Tongue (tissue), 2 donors: ENCODE measurements around the gene VEZT. TPM values are rescaled to one million over a fixed set of nuclear protein-coding genes. Genes with fewer than 3 reads are reported as not detected.
"Not testable (repeated sequence)": the region's sequence is repeated elsewhere in the genome, so short reads cannot be mapped to it uniquely, and the experiment has no call there.

ENCODE experiments used
- DNase-seq: peaks from one replicate; pipeline ENCODE4 v3.0.0-alpha.2; 2015
- total RNA-seq: library from RNA; depleted of rRNA; stranded (reverse); fragments of >200 nt; gene quantifications from one replicate; pipeline ENCODE4 v1.2.3, GENCODE V29; 2014

Gene VEZT
- total RNA-seq, 1 donor from 2014 or later: 154 TPM

DNA sequence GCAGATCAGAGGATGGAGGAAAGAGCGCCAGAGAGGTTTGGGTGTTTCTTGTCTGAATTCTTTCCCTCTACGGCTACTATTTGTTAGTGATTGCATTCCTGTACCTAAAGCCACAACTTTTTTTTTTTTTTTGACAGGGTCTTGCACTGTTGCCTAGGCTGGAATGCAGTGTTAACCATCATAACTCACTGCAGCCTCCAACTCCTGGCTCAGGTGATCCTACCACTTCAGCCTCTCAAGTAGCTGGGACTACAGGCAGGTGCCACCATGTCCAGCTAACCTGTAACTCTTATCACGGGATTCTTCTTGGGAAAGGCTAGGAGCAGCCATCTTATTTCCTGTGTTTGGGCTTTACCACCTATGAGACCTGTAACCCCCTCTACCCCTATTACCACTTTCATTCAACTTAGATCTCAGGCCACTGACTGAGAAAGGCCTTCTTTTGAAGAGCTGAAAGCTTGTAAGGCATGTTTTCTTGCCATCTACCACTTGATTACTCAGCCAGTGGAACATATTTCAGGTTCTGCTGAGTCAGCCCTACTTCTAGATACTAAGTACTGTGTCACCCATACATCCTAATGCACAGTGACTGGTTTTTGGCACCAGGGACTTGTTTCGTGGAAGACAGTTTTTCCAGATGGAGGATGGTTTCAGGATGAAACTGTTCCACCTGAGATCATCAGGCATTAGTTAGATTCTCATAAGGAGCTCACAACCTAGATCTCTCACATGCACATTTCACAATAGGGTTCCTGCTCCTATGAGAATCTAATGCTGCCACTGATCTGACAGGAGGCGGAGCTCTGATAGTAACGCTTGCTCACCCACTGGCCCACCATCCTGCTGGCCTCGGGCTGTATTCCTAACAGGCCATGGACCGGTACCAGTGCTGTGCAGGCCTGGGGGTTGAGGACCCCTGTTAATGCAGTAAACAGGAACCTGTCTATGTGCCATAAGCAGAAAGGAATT lies 6.9 kb downstream of the VEZT start:
- no peak for DNase-seq

DNA sequence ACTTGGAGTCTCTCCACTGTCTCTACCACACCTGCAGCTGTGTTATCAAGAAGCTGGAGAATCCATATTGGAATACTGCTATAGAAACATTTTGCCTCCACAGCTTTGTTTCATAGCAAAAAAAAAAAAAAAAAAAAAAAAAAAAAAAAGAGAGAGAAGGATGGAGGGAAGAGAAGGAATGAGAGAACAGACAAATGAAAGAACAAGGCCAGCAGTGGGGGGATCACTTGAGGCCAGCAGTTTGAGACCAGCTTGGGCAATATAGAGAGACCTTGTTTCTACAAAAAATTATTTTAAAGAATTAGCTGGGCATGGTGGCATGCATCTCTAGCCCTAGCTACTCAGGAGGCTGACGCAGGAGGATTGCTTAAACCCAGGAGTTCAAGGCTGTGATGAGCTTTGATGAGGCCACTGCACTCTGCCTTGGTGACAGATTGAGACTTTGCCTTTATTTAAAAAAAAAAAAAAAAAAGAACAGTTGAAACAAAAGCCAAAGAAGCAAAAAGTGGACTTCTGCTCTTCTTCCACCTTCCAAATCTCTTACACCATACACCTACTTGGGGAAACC lies 8.1 kb downstream of the VEZT start:
- no peak for DNase-seq

DNA sequence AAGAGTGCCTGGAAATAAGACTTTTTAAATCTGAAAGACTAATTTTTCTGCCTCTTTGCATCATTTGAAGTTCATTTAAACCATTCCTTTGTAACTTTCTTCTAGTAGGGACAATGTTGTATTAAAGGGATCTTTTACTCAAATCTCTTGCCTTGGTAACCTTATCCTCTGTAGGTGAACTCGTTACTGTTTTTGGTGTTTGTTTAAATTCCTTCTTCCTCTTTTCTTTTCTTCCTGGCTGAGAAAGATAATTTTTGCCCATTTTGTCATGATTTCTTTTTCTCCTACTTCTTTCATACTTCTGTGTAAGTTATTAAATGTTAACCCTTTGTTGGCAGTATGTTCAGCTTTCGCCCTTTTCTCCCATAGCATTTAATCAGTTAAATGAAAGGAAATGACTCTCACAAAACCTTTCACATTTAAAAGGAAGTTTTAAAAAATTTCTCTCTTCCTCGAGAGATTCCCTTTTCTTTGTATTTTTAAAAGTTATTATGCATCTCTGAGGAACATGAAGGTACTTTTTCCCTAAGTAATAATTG lies 10.3 kb downstream of the VEZT start:
- DNase-seq: no peak

DNA sequence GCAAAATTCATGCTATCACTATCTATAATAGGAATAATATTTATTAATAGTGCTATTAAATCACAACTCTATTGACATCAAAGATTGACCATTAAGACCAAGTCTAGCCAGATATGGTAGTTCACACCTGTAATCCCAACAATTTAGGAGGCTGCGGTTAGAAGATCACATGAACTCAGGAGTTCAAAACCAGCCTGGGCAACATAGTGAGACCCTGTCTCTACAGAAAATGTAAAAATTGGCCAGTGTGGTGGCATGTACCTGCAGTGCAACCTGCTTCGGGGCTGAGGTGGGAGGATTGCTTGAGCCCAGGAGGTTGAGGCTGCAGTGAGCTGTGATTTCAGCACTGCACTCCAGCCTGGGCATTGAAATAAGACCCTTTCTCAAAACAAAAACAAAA lies 11.0 kb downstream of the VEZT start:
- no peak for DNase-seq

DNA sequence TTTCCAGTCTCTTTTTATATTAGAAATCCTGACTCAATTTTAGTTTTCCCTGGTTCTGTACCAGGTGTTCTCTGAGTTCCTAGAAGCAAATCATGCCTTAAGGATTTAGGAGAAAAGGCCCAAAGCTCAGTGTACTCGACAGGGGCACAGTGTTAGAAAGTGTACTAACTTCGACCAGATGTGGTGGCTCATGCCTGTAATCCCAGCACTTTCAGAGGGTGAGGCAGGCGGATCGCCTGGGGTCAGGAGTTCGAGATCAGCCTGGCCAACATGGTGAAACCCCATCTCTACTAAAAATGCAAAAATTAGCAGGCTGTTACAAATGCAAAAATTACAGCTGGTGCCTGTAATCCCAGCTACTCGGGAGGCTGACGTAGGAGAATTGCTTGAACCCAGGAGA lies 12.0 kb downstream of the VEZT start:
- no peak for DNase-seq

DNA sequence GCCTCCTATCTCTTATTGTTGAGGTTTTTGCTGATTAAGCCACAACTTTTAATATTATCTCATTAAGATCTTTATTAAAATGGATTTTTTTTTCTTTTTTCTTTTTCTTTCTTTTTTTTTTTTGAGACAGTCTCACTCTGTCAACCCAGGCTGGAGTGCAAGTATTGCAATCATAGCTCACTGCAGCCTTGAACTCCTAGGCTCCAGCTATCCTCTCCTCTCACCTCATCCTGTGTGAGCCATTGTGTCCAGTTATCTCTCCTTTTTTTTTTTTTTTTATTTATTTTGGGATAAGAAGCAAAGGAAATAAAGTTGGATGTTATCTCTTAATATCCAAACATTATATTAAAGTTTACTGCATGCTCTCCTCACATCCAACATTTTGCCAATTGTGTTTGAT lies 12.7 kb downstream of the VEZT start:
- DNase-seq: no peak

DNA sequence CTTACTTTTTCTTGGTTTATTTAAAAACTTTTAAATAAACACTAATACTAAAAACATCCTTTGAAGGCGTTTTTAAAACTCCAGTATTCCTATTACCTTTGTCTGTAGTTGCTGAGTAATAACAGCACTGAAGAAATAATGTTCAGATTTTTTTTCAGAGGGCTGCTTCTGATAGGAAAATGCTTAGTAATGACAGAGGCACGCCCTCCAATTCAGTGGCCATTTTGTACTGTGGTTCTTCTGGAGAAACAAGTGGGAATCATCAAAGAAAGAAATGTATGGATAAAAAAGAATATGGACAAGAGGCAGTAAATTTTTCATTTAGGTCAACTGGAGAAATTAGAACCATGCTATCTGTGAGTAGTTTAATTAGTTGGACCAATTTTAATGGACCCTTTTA lies 13.6 kb downstream of the VEZT start:
- DNase-seq: no peak

DNA sequence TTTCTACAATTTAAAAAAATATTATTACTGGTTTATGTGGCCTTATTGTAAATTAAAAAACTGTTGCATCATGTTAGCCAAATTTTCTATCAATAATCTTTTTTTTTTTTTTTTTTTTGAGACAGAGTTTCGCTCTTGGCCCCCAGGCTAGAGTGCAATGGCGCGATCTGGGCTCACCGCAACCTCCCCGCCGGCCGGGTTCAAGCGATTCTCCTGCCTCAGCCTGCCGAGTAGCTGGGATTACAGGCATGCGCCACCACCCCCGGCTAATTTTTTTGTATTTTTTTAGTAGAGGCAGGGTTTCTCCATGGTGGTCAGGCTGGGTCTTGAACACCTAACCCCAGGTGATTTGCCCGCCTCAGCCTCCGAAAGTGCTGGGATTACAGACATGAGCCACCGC lies 16.6 kb downstream of the VEZT start:
- DNase-seq: not testable (repeated sequence)

DNA sequence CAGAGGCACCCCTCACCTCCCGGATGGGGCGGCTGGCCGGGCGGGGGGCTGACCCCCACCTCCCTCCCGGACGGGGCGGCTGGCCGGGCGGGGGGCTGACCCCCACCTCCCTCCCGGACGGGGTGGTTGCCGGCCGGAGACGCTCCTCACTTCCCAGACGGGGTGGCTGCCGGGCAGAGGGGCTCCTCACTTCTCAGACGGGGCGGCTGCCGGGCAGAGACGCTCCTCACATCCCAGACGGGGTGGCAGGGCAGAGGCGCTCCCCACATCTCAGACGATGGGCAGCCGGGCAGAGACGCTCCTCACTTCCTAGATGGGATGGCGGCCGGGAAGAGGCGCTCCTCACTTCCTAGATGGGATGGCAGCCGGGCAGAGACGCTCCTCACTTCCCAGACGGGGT lies 18.0 kb downstream of the VEZT start:
- DNase-seq: not testable (repeated sequence)

DNA sequence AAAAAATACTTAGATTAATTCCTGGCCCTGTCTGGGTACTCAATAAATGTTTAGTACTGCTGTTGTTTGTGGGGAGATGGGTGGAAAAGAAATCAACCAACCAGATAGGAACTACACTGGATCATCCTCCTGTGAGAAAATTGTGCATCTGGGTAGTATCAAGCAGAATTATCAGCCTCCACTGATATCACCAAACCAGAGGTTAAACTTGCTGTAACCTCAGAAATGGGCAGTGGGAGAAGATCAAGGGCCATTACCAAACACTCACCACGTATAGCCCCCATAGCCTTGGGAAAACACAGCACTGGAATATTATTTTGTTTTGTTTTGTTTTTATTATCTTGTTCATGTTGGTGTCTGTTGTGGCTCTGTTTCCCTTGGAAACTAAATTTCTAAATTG lies 19.7 kb downstream of the VEZT start:
- no peak for DNase-seq

DNA sequence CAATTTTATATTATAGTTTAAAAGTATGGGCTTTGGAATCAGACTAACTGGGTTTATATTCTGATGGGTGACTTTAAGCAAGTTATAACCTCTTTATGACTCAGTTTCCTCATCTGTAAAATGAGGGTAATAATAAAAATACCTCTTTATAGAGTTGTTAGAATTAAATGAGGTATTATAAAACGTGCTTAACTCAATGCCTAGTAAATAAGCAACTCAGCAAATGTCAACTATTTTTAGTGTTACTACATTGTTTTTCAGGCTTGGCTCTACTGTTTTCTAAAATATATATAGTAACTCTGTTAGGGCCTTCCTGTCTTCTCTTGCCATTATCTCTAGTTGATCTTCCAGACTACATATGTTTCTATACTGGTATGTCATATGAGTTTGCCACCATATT lies 20.5 kb downstream of the VEZT start:
- DNase-seq: no peak

DNA sequence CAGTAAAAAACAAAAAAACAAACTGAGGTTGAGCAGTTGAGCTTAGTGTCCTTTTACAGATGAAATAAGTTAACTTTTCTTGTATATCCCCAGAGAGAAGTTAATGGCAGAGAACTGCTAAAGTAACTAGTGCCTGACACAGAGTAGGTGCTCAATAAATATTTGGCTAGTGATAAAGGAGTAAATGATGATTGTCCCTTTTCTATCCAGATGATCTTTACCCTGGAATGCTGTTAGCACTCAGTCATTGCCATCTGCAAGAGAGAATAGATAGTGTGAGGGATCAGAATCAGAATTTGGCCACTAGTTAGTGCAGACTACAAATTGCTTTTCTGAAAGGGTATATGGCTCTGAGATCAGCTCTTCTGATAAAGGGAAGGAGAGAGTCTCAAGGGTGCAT lies 21.6 kb downstream of the VEZT start:
- no peak for DNase-seq

DNA sequence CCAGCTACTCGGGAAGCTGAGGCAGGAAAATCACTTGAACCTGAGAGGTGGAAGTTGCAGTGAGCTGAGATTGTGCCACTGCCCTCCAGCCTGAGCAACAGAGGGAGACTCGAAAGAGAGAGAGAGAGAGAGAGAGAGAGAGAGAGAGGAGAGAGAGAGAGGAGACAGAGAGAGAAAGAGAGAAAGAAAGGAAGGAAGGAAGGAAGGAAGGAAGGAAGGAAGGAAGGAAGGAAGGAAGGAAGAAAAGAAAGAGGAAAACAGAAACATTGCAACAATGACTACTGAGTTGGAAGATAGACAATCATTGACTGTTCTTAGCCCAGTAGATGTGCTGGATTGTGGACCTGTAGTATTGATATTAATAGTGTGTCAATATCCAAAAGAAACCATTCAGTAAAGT lies 22.2 kb downstream of the VEZT start:
- DNase-seq: not testable (repeated sequence)

DNA sequence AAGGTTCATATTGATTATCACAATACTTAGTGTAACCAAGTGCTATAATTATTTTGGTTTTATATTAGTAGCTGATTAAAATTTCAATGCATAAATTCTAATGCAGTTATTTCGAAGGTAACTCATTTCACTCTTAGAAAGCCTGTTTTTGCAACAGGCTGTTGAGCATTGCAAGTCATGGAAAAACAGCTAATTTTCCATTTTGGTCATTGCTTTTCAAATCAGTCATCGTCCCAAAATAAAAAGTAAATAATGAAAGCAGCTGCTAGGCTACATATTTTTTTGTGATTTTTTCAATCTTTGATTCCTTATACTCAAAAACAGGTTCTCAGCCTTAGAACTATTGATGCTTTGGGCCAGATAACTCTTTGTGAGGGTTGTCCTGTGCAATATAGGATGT lies 22.9 kb downstream of the VEZT start:
- no peak for DNase-seq

DNA sequence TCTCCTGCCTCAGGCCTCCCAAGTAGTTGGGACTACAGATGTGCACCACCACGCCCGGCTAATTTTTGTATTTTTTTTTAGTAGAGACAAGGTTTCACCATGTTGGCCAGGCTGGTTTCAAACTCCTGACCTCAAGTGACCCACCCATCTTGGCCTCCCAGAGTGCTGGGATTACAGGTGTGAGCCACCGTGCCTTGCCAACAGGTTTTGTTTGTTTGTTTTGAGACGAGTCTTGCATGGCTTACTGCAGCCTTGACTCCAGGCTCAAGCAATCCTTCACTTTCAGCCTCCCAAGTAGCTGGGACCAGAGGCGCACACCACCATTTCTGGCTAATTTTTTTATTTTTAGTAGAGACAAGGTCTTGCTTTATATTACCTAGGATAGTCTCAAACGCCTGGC lies 23.5 kb downstream of the VEZT start:
- DNase-seq: not testable (repeated sequence)

DNA sequence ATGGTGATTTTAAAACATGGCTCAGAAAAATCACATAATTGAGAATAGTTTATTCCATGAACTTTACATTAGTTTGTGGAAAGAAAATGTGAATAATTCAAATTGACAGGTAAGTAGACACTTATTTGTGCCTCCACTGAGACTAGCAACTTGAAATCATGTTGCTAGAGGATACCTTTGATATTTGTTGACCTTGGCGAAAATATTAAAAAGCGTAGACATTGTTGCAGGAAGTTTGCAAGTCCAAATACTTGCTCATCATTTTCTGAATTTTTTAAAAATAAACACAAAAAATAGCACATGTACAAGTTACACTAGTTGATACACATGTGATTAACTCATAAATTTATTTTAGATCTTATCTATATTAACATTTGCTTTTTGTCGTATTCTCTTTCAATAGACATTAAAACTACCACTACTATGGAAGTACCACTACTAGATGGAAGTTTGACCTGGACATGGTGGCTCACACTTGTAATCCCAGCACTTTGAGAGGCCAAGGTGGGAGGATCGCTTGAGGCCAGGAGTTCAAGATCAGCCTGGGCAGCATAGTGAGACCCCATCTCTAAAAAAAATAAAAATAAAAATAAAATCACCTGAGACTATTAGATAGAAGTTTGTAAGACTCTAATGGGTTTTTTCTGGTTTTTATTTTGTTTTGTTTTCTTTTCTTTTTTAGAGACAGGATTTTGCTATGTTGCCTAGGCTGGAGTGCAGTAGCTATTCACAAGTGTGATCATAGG lies 24.3 kb downstream of the VEZT start:
- DNase-seq: no peak

DNA sequence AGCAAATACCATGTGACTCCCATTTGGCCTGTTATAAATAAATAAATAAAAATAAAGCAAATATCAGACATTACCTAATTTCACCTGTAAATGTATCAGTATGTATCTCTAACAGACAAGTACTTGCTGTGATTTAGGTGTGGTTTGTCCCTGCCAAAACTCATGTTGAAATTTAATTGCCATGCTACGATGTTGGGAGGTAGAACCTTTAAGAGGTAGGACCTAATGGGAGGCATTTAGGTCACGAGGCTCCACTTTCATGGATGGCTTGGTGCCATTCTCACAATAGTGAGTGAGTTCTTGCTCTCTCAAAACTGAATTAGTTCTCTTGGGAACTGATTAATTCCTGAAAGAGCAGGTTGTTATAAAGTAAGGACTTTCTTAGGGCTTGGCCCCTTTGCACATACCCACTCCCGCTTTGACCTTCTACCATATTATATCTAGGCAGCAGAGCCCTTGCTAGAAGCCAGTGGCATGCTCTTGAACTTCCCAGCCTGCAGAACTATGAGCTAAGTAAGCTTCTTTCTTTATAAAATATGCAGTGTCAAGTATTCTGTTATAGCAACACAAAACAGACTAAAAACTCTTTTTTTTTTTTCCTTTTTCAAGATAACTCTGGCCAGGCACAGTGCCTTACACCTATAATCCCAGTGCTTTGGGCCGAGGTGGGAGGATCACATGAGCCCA lies 26.0 kb downstream of the VEZT start:
- DNase-seq: no peak

DNA sequence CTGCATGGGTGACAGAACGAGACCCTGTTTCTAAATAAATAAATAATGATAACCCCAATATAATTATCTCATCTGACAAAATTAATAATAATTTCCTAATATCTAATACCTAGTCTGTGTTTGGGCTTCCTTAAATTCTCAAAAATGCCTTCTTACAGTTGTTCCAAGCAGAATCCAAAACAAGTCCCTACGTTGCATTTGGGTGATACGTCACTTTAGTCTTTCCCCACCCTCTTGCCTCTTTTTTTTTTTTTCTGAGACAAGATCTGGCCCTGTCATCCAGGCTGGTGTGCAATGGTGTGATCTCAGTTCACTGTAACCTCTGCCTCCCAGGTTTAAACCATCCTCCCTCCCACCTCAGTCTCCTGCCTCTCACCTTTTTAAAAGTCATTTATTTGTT lies 26.7 kb downstream of the VEZT start:
- no peak for DNase-seq

DNA sequence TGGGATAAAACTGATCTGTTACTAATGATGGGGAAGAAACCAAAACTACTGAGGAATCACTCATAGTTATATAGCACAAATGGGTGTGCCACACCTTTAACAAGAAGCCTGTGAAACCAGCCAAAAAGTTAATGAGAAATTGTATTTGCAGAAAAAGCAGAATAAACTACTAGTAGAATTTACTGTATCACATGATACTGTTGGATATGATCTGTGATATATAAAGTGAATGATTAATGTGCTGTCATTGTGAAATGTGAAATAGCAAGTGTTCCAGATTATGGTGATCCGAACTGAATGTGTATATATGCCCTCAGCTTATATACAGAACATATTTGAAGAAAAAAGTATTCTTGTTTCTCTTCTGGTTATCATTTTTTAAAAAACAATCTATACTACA lies 30.5 kb downstream of the VEZT start:
- no peak for DNase-seq

DNA sequence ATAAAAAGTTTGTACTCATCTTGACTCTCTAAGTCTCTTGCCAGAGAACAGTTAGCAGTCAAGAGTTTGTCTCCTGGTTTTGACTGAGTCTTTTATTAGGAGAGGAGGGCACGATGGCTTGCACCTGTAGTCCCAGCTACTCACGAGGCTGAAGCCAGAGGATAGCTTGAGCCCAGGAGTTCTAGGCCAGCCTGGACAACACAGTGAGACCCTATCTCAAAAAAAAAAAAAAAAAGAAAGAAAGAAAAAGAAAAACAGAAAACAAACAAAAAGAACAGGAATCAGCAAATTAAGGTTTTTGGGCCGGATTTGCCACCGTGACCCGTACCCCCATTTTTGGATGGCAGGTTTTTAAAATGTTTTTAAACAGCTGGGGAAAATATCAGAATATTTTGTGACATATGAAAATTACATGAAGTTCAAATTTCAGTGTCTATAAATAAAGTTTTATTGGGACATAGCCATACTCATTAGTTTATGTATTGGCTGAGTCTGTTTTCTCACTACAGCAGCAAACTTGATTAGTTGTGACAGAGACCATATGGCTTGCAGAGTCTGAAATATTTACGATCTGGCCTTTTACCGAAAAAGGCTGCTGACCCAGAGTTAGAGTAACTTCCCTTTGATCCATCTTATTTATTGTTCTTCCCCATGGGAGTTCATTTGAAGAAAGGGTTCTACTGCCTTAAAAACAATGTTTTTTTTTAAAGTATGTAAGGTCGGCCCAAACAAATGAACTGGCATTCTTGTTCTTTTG lies 31.2 kb downstream of the VEZT start:
- DNase-seq: peak; percentile 30

DNA sequence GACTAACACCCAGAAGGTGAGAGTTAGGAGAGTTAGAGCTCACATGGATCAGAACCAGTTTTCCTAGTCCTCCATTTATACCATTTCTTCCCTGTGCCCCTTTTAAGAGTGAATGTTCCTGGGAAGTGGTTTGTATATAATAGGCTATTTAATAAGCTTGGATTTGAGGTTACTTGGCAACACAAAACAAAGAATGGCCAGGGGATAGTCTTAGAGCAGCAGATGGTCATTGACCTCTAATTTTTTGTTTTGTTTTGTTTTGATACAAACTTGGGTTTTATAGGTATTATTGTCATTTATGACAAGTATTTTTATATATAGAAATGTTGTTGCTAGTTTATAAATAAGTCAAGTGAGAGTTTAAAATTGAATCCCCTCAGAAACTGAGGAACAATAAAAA lies 35.8 kb downstream of the VEZT start:
- no peak for DNase-seq

DNA sequence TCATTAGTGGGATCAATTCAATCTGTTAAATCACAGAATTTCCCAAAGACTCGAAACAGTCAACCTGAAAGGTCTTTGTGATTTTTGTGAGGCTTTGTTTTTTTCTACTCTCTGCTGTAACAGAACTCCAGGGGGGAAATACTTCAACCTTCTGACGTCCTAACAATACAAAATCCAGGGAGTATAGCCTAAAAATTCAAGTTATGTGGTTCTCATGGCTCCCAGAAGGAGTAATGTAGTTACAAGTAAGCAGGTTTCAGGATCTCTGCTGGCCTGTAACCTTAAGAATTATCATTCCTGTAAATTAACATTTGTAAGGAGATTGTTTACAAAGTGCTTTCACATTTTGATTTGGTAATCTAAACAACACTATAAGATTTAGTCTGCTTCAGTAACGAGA lies 39.9 kb downstream of the VEZT start:
- DNase-seq: no peak
